ENCODE results near the gene PNMA8C.

GRCh38 chr19:46404753-46405468 is 23.8 kb downstream of the PNMA8C start:
- TF ChIP-seq EZH2 (IDR thresholded peaks at IDR 0.05; ENCODE audit: insufficient read depth, low read length) (no peak), CTCF (IDR thresholded peaks at IDR 0.05; ENCODE audit: insufficient read depth, low read depth, low read length) (no peak)

All from astrocyte (in vitro differentiated cells and primary cell).